ENCODE data around the gene CYP2J2. TPM values are rescaled to one million over a fixed set of nuclear protein-coding genes. Genes with fewer than 3 reads are reported as not detected.
A peak's percentile ranks its signal among the peaks of the same experiment; 100 is the strongest.

Gene CYP2J2
- polyA plus RNA-seq, 1 donor from 2014 or later, result not detected

- no peaks in the 10 kb centered on the region for H3K9me2 ChIP-seq (ENCODE audit: insufficient read depth, low read length)
- H2AFZ ChIP-seq (ENCODE audit: low read depth, low read length), result no peak overlapping the region
- no peak overlapping the region for H3K4me2 ChIP-seq (ENCODE audit: low read length)
- H3K9ac ChIP-seq (ENCODE audit: low read length), result no peak overlapping the region
- no peaks in the 10 kb centered on the region for H3K79me2 ChIP-seq (replicated peaks; ENCODE audit: insufficient read depth, low read length)
- H3K4me3 ChIP-seq (ENCODE audit: low read length), result no peak overlapping the region
- H3K9me3 ChIP-seq (ENCODE audit: low read length), result no peaks in the 10 kb centered on the region
- H4K20me1 ChIP-seq (ENCODE audit: insufficient read depth), result no peaks in the 10 kb centered on the region
- H3K27ac ChIP-seq (ENCODE audit: low read length), result no peak overlapping the region
- TF ChIP-seq RAD21 (conservative IDR thresholded peaks at IDR 0.05) (no peak), MXI1 (conservative IDR thresholded peaks at IDR 0.05; ENCODE audit: poor library complexity, severe bottlenecking) (no peak), SMC3 (conservative IDR thresholded peaks at IDR 0.05; ENCODE audit: poor library complexity) (no peak), EZH2 (IDR thresholded peaks at IDR 0.05; ENCODE audit: borderline replicate concordance, insufficient read depth, low read length, poor library complexity, severe bottlenecking) (no peak), EP300 (conservative IDR thresholded peaks at IDR 0.05; ENCODE audit: poor library complexity, severe bottlenecking) (no peak), TAF1 (IDR thresholded peaks at IDR 0.05; ENCODE audit: low read depth) (no peak), POLR2AphosphoS5 (IDR thresholded peaks at IDR 0.05) (no peak)
- TF ChIP-seq, protein P1, sequence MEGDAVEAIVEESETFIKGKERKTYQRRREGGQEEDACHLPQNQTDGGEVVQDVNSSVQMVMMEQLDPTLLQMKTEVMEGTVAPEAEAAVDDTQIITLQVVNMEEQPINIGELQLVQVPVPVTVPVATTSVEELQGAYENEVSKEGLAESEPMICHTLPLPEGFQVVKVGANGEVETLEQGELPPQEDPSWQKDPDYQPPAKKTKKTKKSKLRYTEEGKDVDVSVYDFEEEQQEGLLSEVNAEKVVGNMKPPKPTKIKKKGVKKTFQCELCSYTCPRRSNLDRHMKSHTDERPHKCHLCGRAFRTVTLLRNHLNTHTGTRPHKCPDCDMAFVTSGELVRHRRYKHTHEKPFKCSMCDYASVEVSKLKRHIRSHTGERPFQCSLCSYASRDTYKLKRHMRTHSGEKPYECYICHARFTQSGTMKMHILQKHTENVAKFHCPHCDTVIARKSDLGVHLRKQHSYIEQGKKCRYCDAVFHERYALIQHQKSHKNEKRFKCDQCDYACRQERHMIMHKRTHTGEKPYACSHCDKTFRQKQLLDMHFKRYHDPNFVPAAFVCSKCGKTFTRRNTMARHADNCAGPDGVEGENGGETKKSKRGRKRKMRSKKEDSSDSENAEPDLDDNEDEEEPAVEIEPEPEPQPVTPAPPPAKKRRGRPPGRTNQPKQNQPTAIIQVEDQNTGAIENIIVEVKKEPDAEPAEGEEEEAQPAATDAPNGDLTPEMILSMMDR (IDR thresholded peaks at IDR 0.05; ENCODE audit: poor library complexity, severe bottlenecking), result no peak
- TF ChIP-seq, protein P2, sequence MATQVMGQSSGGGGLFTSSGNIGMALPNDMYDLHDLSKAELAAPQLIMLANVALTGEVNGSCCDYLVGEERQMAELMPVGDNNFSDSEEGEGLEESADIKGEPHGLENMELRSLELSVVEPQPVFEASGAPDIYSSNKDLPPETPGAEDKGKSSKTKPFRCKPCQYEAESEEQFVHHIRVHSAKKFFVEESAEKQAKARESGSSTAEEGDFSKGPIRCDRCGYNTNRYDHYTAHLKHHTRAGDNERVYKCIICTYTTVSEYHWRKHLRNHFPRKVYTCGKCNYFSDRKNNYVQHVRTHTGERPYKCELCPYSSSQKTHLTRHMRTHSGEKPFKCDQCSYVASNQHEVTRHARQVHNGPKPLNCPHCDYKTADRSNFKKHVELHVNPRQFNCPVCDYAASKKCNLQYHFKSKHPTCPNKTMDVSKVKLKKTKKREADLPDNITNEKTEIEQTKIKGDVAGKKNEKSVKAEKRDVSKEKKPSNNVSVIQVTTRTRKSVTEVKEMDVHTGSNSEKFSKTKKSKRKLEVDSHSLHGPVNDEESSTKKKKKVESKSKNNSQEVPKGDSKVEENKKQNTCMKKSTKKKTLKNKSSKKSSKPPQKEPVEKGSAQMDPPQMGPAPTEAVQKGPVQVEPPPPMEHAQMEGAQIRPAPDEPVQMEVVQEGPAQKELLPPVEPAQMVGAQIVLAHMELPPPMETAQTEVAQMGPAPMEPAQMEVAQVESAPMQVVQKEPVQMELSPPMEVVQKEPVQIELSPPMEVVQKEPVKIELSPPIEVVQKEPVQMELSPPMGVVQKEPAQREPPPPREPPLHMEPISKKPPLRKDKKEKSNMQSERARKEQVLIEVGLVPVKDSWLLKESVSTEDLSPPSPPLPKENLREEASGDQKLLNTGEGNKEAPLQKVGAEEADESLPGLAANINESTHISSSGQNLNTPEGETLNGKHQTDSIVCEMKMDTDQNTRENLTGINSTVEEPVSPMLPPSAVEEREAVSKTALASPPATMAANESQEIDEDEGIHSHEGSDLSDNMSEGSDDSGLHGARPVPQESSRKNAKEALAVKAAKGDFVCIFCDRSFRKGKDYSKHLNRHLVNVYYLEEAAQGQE (IDR thresholded peaks at IDR 0.05; ENCODE audit: borderline replicate concordance), result no peak
- no peaks in the 10 kb centered on the region for H3F3A ChIP-seq (ENCODE audit: insufficient read depth, low read length, poor library complexity, severe bottlenecking)
- no peaks in the 10 kb centered on the region for H3K27me3 ChIP-seq (ENCODE audit: insufficient read depth, low read depth, low read length)
- no peaks in the 10 kb centered on the region for H3K36me3 ChIP-seq (ENCODE audit: insufficient read depth, low read length)
Observed at GRCh38 chr1:59972216-59972927, 45.8 kb upstream of the CYP2J2 start.

- no peak overlapping the region for H3K27ac ChIP-seq (ENCODE audit: low read length)
- H4K20me1 ChIP-seq (ENCODE audit: insufficient read depth), result no peaks in the 10 kb centered on the region
- H3K4me2 ChIP-seq (ENCODE audit: low read length), result no peak overlapping the region
- H3F3A ChIP-seq (ENCODE audit: insufficient read depth, low read length, poor library complexity, severe bottlenecking), result no peaks in the 10 kb centered on the region
- no peaks in the 10 kb centered on the region for H3K9me2 ChIP-seq (ENCODE audit: insufficient read depth, low read length)
- H3K79me2 ChIP-seq (replicated peaks; ENCODE audit: insufficient read depth, low read length), result no peaks in the 10 kb centered on the region
- no peaks in the 10 kb centered on the region for H3K27me3 ChIP-seq (ENCODE audit: insufficient read depth, low read depth, low read length)
- no peaks in the 10 kb centered on the region for H3K36me3 ChIP-seq (ENCODE audit: insufficient read depth, low read length)
- no peaks in the 10 kb centered on the region for H3K9me3 ChIP-seq (ENCODE audit: low read length)
- no peak overlapping the region for H2AFZ ChIP-seq (ENCODE audit: low read depth, low read length)
- no peak overlapping the region for H3K9ac ChIP-seq (ENCODE audit: low read length)
- H3K4me3 ChIP-seq (ENCODE audit: low read length), result peak overlapping the region; percentile 44
- TF ChIP-seq POLR2AphosphoS5 (IDR thresholded peaks at IDR 0.05), result no peak
- no peak for TF ChIP-seq EZH2 (IDR thresholded peaks at IDR 0.05; ENCODE audit: borderline replicate concordance, insufficient read depth, low read length, poor library complexity, severe bottlenecking)
- TF ChIP-seq, protein P2 (IDR thresholded peaks at IDR 0.05; ENCODE audit: borderline replicate concordance), result no peak
- TF ChIP-seq TAF1 (IDR thresholded peaks at IDR 0.05; ENCODE audit: low read depth), result no peak
- peak; percentile 91 for TF ChIP-seq RAD21 (conservative IDR thresholded peaks at IDR 0.05)
- TF ChIP-seq, protein P1 (IDR thresholded peaks at IDR 0.05; ENCODE audit: poor library complexity, severe bottlenecking), result peak; percentile 94
- no peak for TF ChIP-seq MXI1 (conservative IDR thresholded peaks at IDR 0.05; ENCODE audit: poor library complexity, severe bottlenecking)
- no peak for TF ChIP-seq EP300 (conservative IDR thresholded peaks at IDR 0.05; ENCODE audit: poor library complexity, severe bottlenecking)
- peak; percentile 84 for TF ChIP-seq SMC3 (conservative IDR thresholded peaks at IDR 0.05; ENCODE audit: poor library complexity)
Observed at GRCh38 chr1:59971464-59971911, 44.9 kb upstream of the CYP2J2 start.

All from neural cell (in vitro differentiated cells).